ENCODE measurements around the gene GRB10.

The GRB10 gene

GRCh38 chr7:50665403-50666123, 117.1 kb downstream of the GRB10 start:
- no peak for DNase-seq

- no peak for DNase-seq
Measured at GRCh38 chr7:50664937-50665336, 117.8 kb downstream of the GRB10 start.

GRCh38 chr7:50664461-50664922, 118.2 kb downstream of the GRB10 start:
- no peak for DNase-seq

- no peak for DNase-seq
Measured at GRCh38 chr7:50663396-50664102, 119.1 kb downstream of the GRB10 start.

GRCh38 chr7:50662996-50663395, 119.7 kb downstream of the GRB10 start:
- DNase-seq = no peak

- DNase-seq = no peak
Measured at GRCh38 chr7:50662041-50662694, 120.5 kb downstream of the GRB10 start.

GRCh38 chr7:50661345-50662040, 121.2 kb downstream of the GRB10 start:
- DNase-seq = no peak

GRCh38 chr7:50660830-50661175, 121.9 kb downstream of the GRB10 start:
- no peak for DNase-seq

GRCh38 chr7:50660040-50660829, 122.5 kb downstream of the GRB10 start:
- DNase-seq = no peak

GRCh38 chr7:50659329-50659965, 123.2 kb downstream of the GRB10 start:
- DNase-seq = no peak

- no peak for DNase-seq
Measured at GRCh38 chr7:50658696-50659095, 124.0 kb downstream of the GRB10 start.

GRCh38 chr7:50657912-50658311, 124.8 kb downstream of the GRB10 start:
- DNase-seq = no peak

GRCh38 chr7:50657341-50657873, 125.3 kb downstream of the GRB10 start:
- no peak for DNase-seq

- no peak for DNase-seq
Measured at GRCh38 chr7:50656141-50656895, 126.4 kb downstream of the GRB10 start.

GRCh38 chr7:50655490-50655889, 127.2 kb downstream of the GRB10 start:
- DNase-seq = no peak

GRCh38 chr7:50655020-50655419, 127.7 kb downstream of the GRB10 start:
- no peak for DNase-seq

GRCh38 chr7:50653981-50654425, 128.7 kb downstream of the GRB10 start:
- no peak for DNase-seq

- DNase-seq = no peak
Measured at GRCh38 chr7:50653126-50653864, 129.4 kb downstream of the GRB10 start.

GRCh38 chr7:50652400-50653125, 130.1 kb downstream of the GRB10 start:
- no peak for DNase-seq
